ENCODE data around the gene DIO2. TPM values are rescaled to one million over a fixed set of nuclear protein-coding genes. Genes with fewer than 3 reads are reported as not detected.

DIO2 gene
- total RNA-seq, 1 donor from 2014 or later: not detected

- FAIRE-seq (no peak), DNase-seq (ENCODE audit: low read depth) (peak; percentile 50)
- peak; percentile 71 for TF ChIP-seq CTCF (IDR thresholded peaks at IDR 0.05; ENCODE audit: insufficient read depth, low read length, severe bottlenecking)
- no peak overlapping the region for H3K4me3 ChIP-seq (ENCODE audit: low read depth, low read length)
- H3K27me3 ChIP-seq (ENCODE audit: control insufficient read depth, insufficient read depth, low read length): peaks cover 2% of the 10 kb centered on the region
- no peaks in the 10 kb centered on the region for H3K36me3 ChIP-seq (ENCODE audit: control insufficient read depth, insufficient read depth, low read length)
Observed at GRCh38 chr14:80213602-80214001, 2.3 kb upstream of the DIO2 start.

DNA sequence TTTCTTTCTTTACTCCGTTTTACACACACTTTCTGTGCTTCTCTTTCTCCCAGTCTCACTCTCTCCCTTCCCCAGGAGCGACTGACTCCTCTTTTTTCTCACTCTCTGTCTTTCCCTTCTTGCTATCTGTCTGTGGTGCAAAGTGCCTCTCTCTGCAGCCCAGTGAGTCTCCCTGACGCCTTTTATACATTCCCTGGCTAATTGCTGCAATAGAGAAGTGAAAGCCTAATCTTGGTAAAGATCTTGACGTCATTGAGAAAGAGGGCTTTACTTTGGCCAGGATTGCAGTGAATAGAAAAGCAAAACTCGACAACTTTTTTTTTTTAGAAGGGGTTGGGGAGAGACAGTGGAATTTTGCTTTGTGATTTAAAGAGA is 706 bp upstream of the DIO2 start:
- Histone ChIP-seq H3K36me3 (ENCODE audit: control insufficient read depth, insufficient read depth, low read length) (no peaks in the 10 kb centered on the region), H3K27me3 (ENCODE audit: control insufficient read depth, insufficient read depth, low read length) (peaks cover 2% of the 10 kb centered on the region), H3K4me3 (ENCODE audit: low read depth, low read length) (no peak overlapping the region)
- no peak for FAIRE-seq
- TF ChIP-seq CTCF (IDR thresholded peaks at IDR 0.05; ENCODE audit: insufficient read depth, low read length, severe bottlenecking): no peak
- DNase-seq (ENCODE audit: low read depth): peak; percentile 10

DNA sequence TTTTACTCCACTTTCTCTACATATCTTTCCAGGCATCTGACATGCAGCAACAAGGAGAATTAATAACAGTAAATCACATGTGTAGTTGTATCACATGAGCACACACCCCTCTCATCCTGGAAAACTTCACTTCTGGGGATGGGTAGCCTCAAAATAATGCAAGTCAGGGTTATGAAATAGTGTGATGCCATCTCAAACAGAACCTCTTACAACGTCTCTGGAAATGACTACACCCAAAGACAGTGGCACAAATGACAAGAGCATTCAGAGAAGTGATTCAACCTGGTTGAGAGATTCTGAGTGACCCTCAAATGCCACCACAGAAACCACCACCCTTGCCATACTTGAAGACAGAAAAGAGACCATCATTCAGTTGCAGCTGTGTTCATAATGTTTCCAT is 2.8 kb downstream of the DIO2 start:
- Histone ChIP-seq H3K27me3 (ENCODE audit: control insufficient read depth, insufficient read depth, low read length) (peaks cover 2% of the 10 kb centered on the region), H3K4me3 (ENCODE audit: low read depth, low read length) (no peak overlapping the region), H3K36me3 (ENCODE audit: control insufficient read depth, insufficient read depth, low read length) (no peaks in the 10 kb centered on the region)
- no peak for DNase-seq (ENCODE audit: low read depth)
- no peak for FAIRE-seq
- TF ChIP-seq CTCF (IDR thresholded peaks at IDR 0.05; ENCODE audit: insufficient read depth, low read length, severe bottlenecking): no peak

GRCh38 chr14:80206351-80207080 is 4.8 kb downstream of the DIO2 start:
- DNase-seq (ENCODE audit: low read depth) (no peak), FAIRE-seq (no peak)
- Histone ChIP-seq H3K4me3 (ENCODE audit: low read depth, low read length) (no peak overlapping the region), H3K27me3 (ENCODE audit: control insufficient read depth, insufficient read depth, low read length) (peaks cover 2% of the 10 kb centered on the region), H3K36me3 (ENCODE audit: control insufficient read depth, insufficient read depth, low read length) (no peaks in the 10 kb centered on the region)
- TF ChIP-seq CTCF (IDR thresholded peaks at IDR 0.05; ENCODE audit: insufficient read depth, low read length, severe bottlenecking): no peak

- no peaks in the 10 kb centered on the region for H3K27me3 ChIP-seq (ENCODE audit: control insufficient read depth, insufficient read depth, low read length)
- DNase-seq (ENCODE audit: low read depth): peak; percentile 6
- no peak overlapping the region for H3K4me3 ChIP-seq (ENCODE audit: low read depth, low read length)
- peak; percentile 63 for TF ChIP-seq CTCF (IDR thresholded peaks at IDR 0.05; ENCODE audit: insufficient read depth, low read length, severe bottlenecking)
- H3K36me3 ChIP-seq (ENCODE audit: control insufficient read depth, insufficient read depth, low read length): no peaks in the 10 kb centered on the region
- no peak for FAIRE-seq
Observed at GRCh38 chr14:80202888-80203562, 8.3 kb downstream of the DIO2 start.
